Stimulated activated naive B cell treated with anti-CD40 and anti-IgM and Interleukin-4, amounts not matched to agents 10 μg/mL and 1 μg/mL and 100 μg/mL, for 72 hours (primary cell): ENCODE results near the gene GCLC.

ENCODE experiments used
- ATAC-seq, 2 donors: fragments of 150-1000 bp; cut with Tn5 transposase; replicated peaks; 2 replicates each; pipeline ENCODE4 v1.10.0; 2021; ENCODE audit warnings: moderate library complexity in 1 of 2
- DNase-seq: peaks from one replicate; pipeline ENCODE4 v3.0.0; 2021
- H3K27ac Mint-ChIP-seq: one replicate; pipeline ENCODE4 v1.8.0; 2022; ENCODE audit warnings: mild to moderate bottlenecking, mixed read lengths
- H3K27me3 Mint-ChIP-seq, 2 donors: one replicate each; pipeline ENCODE4 v1.8.0; 2022; ENCODE audit warnings: mixed read lengths in 2 of 2
- H3K36me3 Mint-ChIP-seq, 2 donors: one replicate each; pipeline ENCODE4 v1.8.0; 2022; ENCODE audit warnings: mixed read lengths in 2 of 2, mild to moderate bottlenecking in 1 of 2
- H3K4me1 Mint-ChIP-seq, 2 donors: one replicate each; pipeline ENCODE4 v1.8.0; 2022; ENCODE audit warnings: mixed read lengths in 2 of 2, mild to moderate bottlenecking in 1 of 2
- H3K4me3 Mint-ChIP-seq, 2 donors: one replicate each; pipeline ENCODE4 v1.8.0; 2022; ENCODE audit warnings: mild to moderate bottlenecking in 2 of 2, mixed read lengths in 2 of 2, moderate library complexity in 1 of 2
- H3K9me3 Mint-ChIP-seq, 2 donors: one replicate each; pipeline ENCODE4 v1.8.0; 2022; ENCODE audit warnings: mixed read lengths in 2 of 2, mild to moderate bottlenecking in 1 of 2

The GCLC gene

DNA sequence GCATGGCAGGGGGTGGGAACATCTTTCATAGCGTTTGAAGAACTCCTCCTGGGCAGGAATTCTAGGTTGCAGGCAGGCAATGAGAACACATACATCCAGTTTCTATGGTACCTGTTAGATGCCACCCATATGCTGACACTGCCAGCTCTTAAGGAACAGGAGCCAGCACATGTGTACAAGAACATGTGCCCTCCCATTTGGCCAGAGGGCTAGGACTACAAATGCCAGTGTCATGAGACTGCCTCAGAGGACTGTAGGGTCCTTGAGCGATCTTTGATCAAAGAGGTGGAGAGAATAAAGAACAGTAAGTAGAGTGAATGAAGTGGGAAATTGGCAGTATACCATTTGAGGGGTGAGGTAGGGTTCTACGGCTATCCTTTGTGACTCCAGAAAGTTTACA is 45.8 kb downstream of the GCLC start:
- H3K4me3 Mint-ChIP-seq, result no peak overlapping the region
- no peak for DNase-seq
- no peaks in the 10 kb centered on the region for H3K9me3 Mint-ChIP-seq
- H3K36me3 Mint-ChIP-seq, result peaks cover 4 to 24% of the 10 kb centered on the region in 2 donors
- H3K27ac Mint-ChIP-seq, result no peak overlapping the region
- ATAC-seq, result no peak
- no peaks in the 10 kb centered on the region for H3K4me1 Mint-ChIP-seq
- peaks cover 0 to 4% of the 10 kb centered on the region in 2 donors for H3K27me3 Mint-ChIP-seq

GRCh38 chr6:53498649-53499048 is 46.3 kb downstream of the GCLC start:
- no peak overlapping the region for H3K27ac Mint-ChIP-seq
- H3K4me3 Mint-ChIP-seq, result no peak overlapping the region
- peaks cover 0 to 4% of the 10 kb centered on the region in 2 donors for H3K27me3 Mint-ChIP-seq
- peaks cover 4 to 22% of the 10 kb centered on the region in 2 donors for H3K36me3 Mint-ChIP-seq
- no peaks in the 10 kb centered on the region for H3K9me3 Mint-ChIP-seq
- no peaks in the 10 kb centered on the region for H3K4me1 Mint-ChIP-seq
- ATAC-seq (no peak), DNase-seq (no peak)

- peaks cover 4 to 20% of the 10 kb centered on the region in 2 donors for H3K36me3 Mint-ChIP-seq
- peaks cover 0 to 4% of the 10 kb centered on the region in 2 donors for H3K27me3 Mint-ChIP-seq
- H3K4me3 Mint-ChIP-seq, result no peak overlapping the region
- no peak for DNase-seq
- no peak overlapping the region for H3K27ac Mint-ChIP-seq
- H3K4me1 Mint-ChIP-seq, result no peaks in the 10 kb centered on the region
- no peaks in the 10 kb centered on the region for H3K9me3 Mint-ChIP-seq
- no peak for ATAC-seq
Observed at GRCh38 chr6:53497905-53498304, 47.0 kb downstream of the GCLC start.

DNA sequence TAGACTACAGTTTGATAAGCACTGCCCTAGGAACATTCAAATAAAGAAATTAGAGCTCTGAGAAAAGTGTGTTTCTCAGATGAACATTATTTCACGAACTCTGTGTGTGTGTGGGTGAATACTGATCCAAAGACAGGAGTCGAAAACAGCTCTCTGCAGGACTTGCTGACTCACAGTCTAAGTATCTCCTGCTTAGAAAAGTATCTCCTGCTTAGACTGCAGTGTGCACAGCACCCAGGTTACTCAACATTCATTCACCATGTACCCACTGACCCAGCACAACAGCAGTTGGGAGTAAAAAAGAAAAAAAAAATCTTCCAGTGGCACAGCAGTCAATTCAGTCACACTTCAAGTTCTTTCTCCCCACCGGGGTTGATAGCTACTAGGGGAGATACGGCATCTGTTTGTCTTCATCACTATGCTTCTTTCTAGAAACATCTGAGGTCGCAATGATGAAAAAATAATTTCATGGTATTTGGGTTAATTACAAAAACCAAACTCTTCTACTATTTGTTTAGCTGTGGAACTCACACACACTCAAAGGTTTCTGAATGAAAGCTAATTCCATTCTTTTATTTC is 48.0 kb downstream of the GCLC start:
- H3K36me3 Mint-ChIP-seq, result peaks cover 4 to 20% of the 10 kb centered on the region in 2 donors
- peaks cover 0 to 5% of the 10 kb centered on the region in 2 donors for H3K27me3 Mint-ChIP-seq
- DNase-seq (no peak), ATAC-seq (no peak)
- H3K4me3 Mint-ChIP-seq, result no peak overlapping the region
- no peaks in the 10 kb centered on the region for H3K9me3 Mint-ChIP-seq
- no peak overlapping the region for H3K27ac Mint-ChIP-seq
- no peaks in the 10 kb centered on the region for H3K4me1 Mint-ChIP-seq

- Mint-ChIP-seq H3K9me3 (no peaks in the 10 kb centered on the region), H3K4me1 (no peaks in the 10 kb centered on the region), H3K27me3 (peaks cover 7 to 11% of the 10 kb centered on the region in 2 donors), H3K27ac (no peak overlapping the region), H3K36me3 (peaks cover 1 to 17% of the 10 kb centered on the region in 2 donors), H3K4me3 (no peak overlapping the region)
- no peak for DNase-seq
- ATAC-seq, result no peak
Observed at GRCh38 chr6:53495506-53496499, 49.1 kb downstream of the GCLC start.

DNA sequence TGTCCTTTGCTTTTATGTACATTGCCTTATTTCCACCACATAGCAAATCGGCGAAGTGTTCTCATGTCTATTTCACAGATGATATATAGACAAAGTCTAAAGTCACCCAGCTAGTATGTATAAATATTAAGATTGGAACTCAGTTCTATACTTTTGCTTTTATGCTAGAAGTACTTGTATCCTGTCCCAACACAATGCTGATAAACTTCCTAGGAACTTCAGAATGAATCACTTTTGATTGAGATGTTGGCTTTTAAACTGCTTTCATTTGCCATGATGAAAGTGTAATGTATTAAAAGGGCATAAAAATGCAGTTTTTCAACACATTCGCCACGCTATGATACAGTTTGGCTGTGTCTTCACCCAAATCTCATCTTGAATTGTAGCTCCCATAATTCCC is 50.8 kb downstream of the GCLC start:
- Mint-ChIP-seq H3K36me3 (peaks cover 1 to 8% of the 10 kb centered on the region in 2 donors), H3K27ac (no peak overlapping the region), H3K9me3 (no peaks in the 10 kb centered on the region), H3K4me3 (no peak overlapping the region), H3K4me1 (no peaks in the 10 kb centered on the region), H3K27me3 (peaks cover 7 to 11% of the 10 kb centered on the region in 2 donors)
- DNase-seq (no peak), ATAC-seq (no peak)

- DNase-seq (no peak), ATAC-seq (no peak)
- Mint-ChIP-seq H3K4me1 (no peaks in the 10 kb centered on the region), H3K27ac (no peak overlapping the region), H3K4me3 (no peak overlapping the region), H3K27me3 (peaks cover 10 to 14% of the 10 kb centered on the region in 2 donors), H3K36me3 (peaks cover under 1 to 5% of the 10 kb centered on the region in 2 donors), H3K9me3 (no peaks in the 10 kb centered on the region)
Observed at GRCh38 chr6:53493635-53494025, 51.3 kb downstream of the GCLC start.

- peak; percentile 38 to 74 for ATAC-seq
- Mint-ChIP-seq H3K9me3 (no peaks in the 10 kb centered on the region), H3K4me1 (no peaks in the 10 kb centered on the region), H3K27me3 (peaks cover 12 to 15% of the 10 kb centered on the region in 2 donors), H3K4me3 (peak overlapping the region in 1 of 2 donors; percentile 4), H3K36me3 (peaks cover 0 to 2% of the 10 kb centered on the region in 2 donors), H3K27ac (no peak overlapping the region)
- no peak for DNase-seq
Observed at GRCh38 chr6:53492860-53493634, 51.9 kb downstream of the GCLC start.

GRCh38 chr6:53487080-53487479 is 57.8 kb downstream of the GCLC start:
- Mint-ChIP-seq H3K9me3 (no peaks in the 10 kb centered on the region), H3K27ac (no peak overlapping the region), H3K36me3 (no peaks in the 10 kb centered on the region), H3K27me3 (peaks cover 22 to 29% of the 10 kb centered on the region in 2 donors), H3K4me1 (peaks cover 11 to 25% of the 10 kb centered on the region in 2 donors), H3K4me3 (no peak overlapping the region)
- DNase-seq (no peak), ATAC-seq (no peak)

DNA sequence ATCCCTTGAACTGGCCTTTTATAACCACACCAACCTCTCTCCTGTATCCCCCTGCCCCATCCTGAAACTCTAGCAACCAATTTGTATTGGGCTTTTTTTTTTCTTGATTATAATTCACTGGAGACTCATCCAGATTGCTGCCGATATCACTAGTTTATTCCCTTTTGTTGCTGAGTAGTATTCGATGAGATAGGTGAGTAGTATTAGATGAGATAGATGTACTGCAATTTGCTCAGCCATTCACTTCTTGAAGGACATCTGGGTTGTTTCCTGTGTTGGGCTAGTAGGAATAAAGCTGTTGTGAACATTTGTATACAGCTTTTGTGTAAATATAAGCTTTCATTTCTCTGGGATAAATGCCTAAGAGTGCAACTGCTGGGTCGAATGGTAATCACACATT is 58.2 kb downstream of the GCLC start:
- DNase-seq (no peak), ATAC-seq (no peak)
- H3K4me1 Mint-ChIP-seq, result peaks cover 14 to 29% of the 10 kb centered on the region in 2 donors
- peaks cover 19 to 28% of the 10 kb centered on the region in 2 donors for H3K27me3 Mint-ChIP-seq
- no peaks in the 10 kb centered on the region for H3K9me3 Mint-ChIP-seq
- no peaks in the 10 kb centered on the region for H3K36me3 Mint-ChIP-seq
- no peak overlapping the region for H3K27ac Mint-ChIP-seq
- no peak overlapping the region for H3K4me3 Mint-ChIP-seq

DNA sequence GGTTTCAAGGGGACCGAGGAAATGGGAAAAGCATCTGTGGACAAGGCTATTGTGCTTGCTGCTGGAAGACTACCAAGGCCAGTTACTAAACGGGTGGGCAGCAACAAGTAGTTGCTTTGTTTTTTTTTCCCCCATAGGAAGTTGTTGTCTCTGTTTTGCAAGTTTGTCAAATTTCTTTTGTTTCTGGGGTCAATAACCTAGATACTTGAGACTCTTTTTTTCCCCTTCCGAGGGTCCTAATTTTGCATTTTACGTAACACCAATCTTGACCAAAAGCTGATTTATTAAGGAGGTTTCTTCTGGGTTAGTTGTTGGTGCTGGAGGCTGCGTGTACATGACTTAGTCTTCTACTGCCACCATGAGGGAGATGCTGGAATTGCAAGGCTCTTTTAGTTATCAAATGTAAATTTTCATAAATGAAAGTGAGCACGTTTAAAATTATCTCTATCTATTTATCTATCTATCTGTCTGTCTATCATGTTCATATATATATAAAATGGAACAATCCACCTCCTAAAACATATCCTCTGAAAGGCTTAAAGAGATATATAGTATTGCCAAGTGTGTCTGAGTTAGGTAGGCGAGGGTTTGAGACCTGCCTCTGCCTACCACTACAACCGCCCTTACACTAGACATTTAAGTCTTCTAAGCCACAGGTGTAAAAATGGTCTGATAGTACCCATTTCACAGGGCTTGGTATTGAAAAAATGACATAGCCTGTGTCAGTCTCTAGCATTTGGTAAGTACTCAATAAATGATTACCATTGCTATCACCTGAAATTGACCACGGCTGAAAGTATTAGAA is 60.2 kb downstream of the GCLC start:
- Mint-ChIP-seq H3K36me3 (no peaks in the 10 kb centered on the region), H3K9me3 (no peaks in the 10 kb centered on the region), H3K4me3 (no peak overlapping the region), H3K27me3 (peaks cover 15 to 22% of the 10 kb centered on the region in 2 donors), H3K27ac (no peak overlapping the region), H3K4me1 (peaks cover 32 to 49% of the 10 kb centered on the region in 2 donors)
- no peak for DNase-seq
- peak; percentile 35 to 41 for ATAC-seq

DNA sequence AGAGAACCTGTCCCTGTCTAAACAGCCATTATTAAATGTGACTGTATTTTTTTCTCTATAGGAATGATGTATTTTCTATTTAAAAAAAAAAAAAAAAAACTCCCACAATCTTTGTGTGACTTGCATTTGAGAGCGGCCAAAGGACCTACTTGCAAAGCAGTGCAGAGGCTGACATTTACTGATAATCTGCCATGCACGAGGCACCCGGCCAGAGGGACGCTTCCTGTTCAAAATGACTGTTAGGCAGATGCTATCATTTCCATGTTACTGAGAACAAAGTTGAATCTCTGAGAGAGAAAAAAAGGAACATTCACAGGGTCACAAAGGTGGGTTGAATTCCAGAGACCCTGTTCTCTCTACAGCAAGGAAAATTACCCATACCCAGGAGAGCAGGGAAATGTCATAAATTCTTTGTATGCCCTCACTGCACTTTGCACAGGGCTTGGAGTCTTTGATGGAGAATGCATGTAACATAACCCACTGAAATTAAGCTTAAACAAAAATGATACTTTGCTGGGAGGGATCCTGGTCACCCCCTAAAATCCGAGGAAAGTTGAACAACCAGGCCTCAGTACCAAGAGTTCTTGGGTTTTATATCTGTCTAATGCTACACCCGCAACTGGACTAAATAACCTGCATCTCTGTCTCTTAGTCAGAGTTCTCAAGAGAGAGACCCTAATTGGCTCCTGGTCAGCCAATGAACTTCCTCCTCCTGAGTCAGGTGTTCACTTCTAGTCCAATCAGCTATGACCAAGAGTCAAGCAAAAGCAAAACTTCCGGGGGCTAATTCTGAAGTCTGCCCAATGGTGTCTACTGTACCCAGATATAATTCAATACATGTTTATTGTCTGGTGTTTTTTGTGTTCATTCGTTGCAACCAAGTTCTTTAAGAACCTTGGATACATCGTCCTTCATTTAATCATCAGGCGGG is 61.2 kb downstream of the GCLC start:
- Mint-ChIP-seq H3K4me1 (peaks cover 32 to 50% of the 10 kb centered on the region in 2 donors), H3K4me3 (no peak overlapping the region), H3K36me3 (no peaks in the 10 kb centered on the region), H3K9me3 (no peaks in the 10 kb centered on the region), H3K27me3 (peaks cover 13 to 19% of the 10 kb centered on the region in 2 donors), H3K27ac (no peak overlapping the region)
- DNase-seq (peak; percentile 62), ATAC-seq (peak; percentile 96 to 97)

GRCh38 chr6:53481323-53481722 is 63.6 kb downstream of the GCLC start:
- Mint-ChIP-seq H3K27ac (no peak overlapping the region), H3K4me3 (peak overlapping the region in 1 of 2 donors; percentile 16), H3K36me3 (no peaks in the 10 kb centered on the region), H3K9me3 (no peaks in the 10 kb centered on the region), H3K4me1 (peaks cover 32 to 50% of the 10 kb centered on the region in 2 donors), H3K27me3 (peaks cover under 1 to 10% of the 10 kb centered on the region in 2 donors)
- ATAC-seq (peak in 1 of 2 donors; percentile 36), DNase-seq (no peak)
